Activated T-cell treated with anti-CD3 and anti-CD28 coated beads, Interleukin-2, amount 50 U/mL, for 1 hour (primary cell): ENCODE data around the gene ATP6V0E2.

ENCODE experiments used
- DNase-seq: peaks from one replicate; pipeline ENCODE4 v3.0.0-alpha.2; 2020

The ATP6V0E2 gene

GRCh38 chr7:149864751-149865150 is 9.0 kb upstream of the ATP6V0E2 start:
- DNase-seq: no peak

- peak; percentile 62 for DNase-seq
These were observed 8.3 kb upstream of the ATP6V0E2 start for GRCh38 chr7:149865437-149865836.

GRCh38 chr7:149866139-149866778 is 7.5 kb upstream of the ATP6V0E2 start:
- DNase-seq: no peak

- DNase-seq: no peak
These were observed 6.9 kb upstream of the ATP6V0E2 start for GRCh38 chr7:149866779-149867447.

- DNase-seq: no peak
These were observed 5.8 kb upstream of the ATP6V0E2 start for GRCh38 chr7:149867762-149868622.

- DNase-seq: no peak
These were observed 5.0 kb upstream of the ATP6V0E2 start for GRCh38 chr7:149868623-149869290.

- no peak for DNase-seq
These were observed 4.5 kb upstream of the ATP6V0E2 start for GRCh38 chr7:149869291-149869650.

- DNase-seq: no peak
These were observed 3.9 kb upstream of the ATP6V0E2 start for GRCh38 chr7:149869867-149870266.

GRCh38 chr7:149870274-149870673 is 3.5 kb upstream of the ATP6V0E2 start:
- no peak for DNase-seq

GRCh38 chr7:149870701-149871483 is 2.9 kb upstream of the ATP6V0E2 start:
- no peak for DNase-seq

GRCh38 chr7:149871576-149871975 is 2.2 kb upstream of the ATP6V0E2 start:
- no peak for DNase-seq

GRCh38 chr7:149872419-149873073 is 1.2 kb upstream of the ATP6V0E2 start:
- no peak for DNase-seq

- DNase-seq: no peak
These were observed 338 bp downstream of the ATP6V0E2 start for GRCh38 chr7:149873970-149874643.

- no peak for DNase-seq
These were observed 867 bp downstream of the ATP6V0E2 start for GRCh38 chr7:149874644-149875028.

- DNase-seq: no peak
These were observed 1.6 kb downstream of the ATP6V0E2 start for GRCh38 chr7:149875396-149875795.

GRCh38 chr7:149877890-149878522 is 4.2 kb downstream of the ATP6V0E2 start:
- DNase-seq: no peak

GRCh38 chr7:149878523-149878921 is 4.8 kb downstream of the ATP6V0E2 start:
- DNase-seq: no peak

GRCh38 chr7:149879271-149879743 is 5.5 kb downstream of the ATP6V0E2 start:
- DNase-seq: no peak

- DNase-seq: no peak
These were observed 6.2 kb downstream of the ATP6V0E2 start for GRCh38 chr7:149879766-149880637.
